Liver (tissue), 9 donors: Measurements from ENCODE around the gene RBKS. TPM values are rescaled to one million over a fixed set of nuclear protein-coding genes. Genes with fewer than 3 reads are reported as not detected.
"Not testable (repeated sequence)": the region's sequence is repeated elsewhere in the genome, so short reads cannot be mapped to it uniquely, and the experiment has no call there.

Source experiments
- DNase-seq: peaks from one replicate; pipeline ENCODE4 v3.0.0-alpha.2; 2017; ENCODE audit warnings: low spot score
- H3K27ac ChIP-seq, 2 donors: one replicate each; pipeline ENCODE4 v1.7.0; 2013; ENCODE audit warnings: inconsistent platforms in 2 of 2, low read length in 2 of 2, control low read depth in 1 of 2, low read depth in 1 of 2, mild to moderate bottlenecking in 1 of 2
- H3K27me3 ChIP-seq, 4 donors: one replicate each; pipeline versions ENCODE4 v1.6.1 to v1.7.0; 2013; ENCODE audit warnings: low read length in 3 of 4, inconsistent platforms in 1 of 4, mild to moderate bottlenecking in 1 of 4, moderate library complexity in 1 of 4; ENCODE audit not compliant: control insufficient read depth in 4 of 4, insufficient read depth in 4 of 4
- H3K36me3 ChIP-seq, 4 donors: one replicate each; pipeline versions ENCODE4 v1.6.1 to v1.7.0; 2013; ENCODE audit warnings: low read length in 3 of 4, mild to moderate bottlenecking in 3 of 4, low read depth in 1 of 4, moderate library complexity in 1 of 4; ENCODE audit not compliant: control insufficient read depth in 4 of 4, insufficient read depth in 3 of 4
- H3K4me1 ChIP-seq, 4 donors: one replicate each; pipeline versions ENCODE4 v1.6.1 to v1.7.0; 2013; ENCODE audit warnings: low read length in 3 of 4, mild to moderate bottlenecking in 3 of 4, moderate library complexity in 1 of 4; ENCODE audit not compliant: control insufficient read depth in 4 of 4, insufficient read depth in 4 of 4
- H3K4me3 ChIP-seq, 3 donors: one replicate each; pipeline versions ENCODE4 v1.6.1 to v1.7.0; 2013; ENCODE audit warnings: low read length in 3 of 3, control low read depth in 1 of 3, low read depth in 1 of 3, mild to moderate bottlenecking in 1 of 3
- H3K9ac ChIP-seq, 2 donors: one replicate each; pipeline ENCODE4 v1.7.0; 2013; ENCODE audit warnings: low read length in 2 of 2, mild to moderate bottlenecking in 2 of 2, moderate library complexity in 2 of 2, control low read depth in 1 of 2, low read depth in 1 of 2
- H3K9me3 ChIP-seq, 4 donors: one replicate each; pipeline versions ENCODE4 v1.6.1 to v1.7.0; 2013; ENCODE audit warnings: low read length in 3 of 4; ENCODE audit not compliant: control insufficient read depth in 4 of 4
- FOXA2 ChIP-seq: IDR thresholded peaks from 2 replicates; pipeline ENCODE4 v1.6.1; 2016; ENCODE audit warnings: antibody characterized with exemption
- GABPA ChIP-seq, 2 donors: IDR thresholded peaks in 1 of 2; conservative IDR thresholded peaks in 1 of 2; 2 replicates each; pipeline ENCODE4 v1.6.1; 2016; ENCODE audit warnings: antibody characterized with exemption in 2 of 2, mild to moderate bottlenecking in 1 of 2, moderate library complexity in 1 of 2
- JUND ChIP-seq, 2 donors: IDR thresholded peaks; 2 replicates each; pipeline ENCODE4 v1.6.1; 2016; ENCODE audit warnings: antibody characterized with exemption in 2 of 2
- RAD21 ChIP-seq, 2 donors: IDR thresholded peaks; 2 replicates each; pipeline ENCODE4 v1.6.1; 2016; ENCODE audit warnings: antibody characterized with exemption in 2 of 2, mild to moderate bottlenecking in 2 of 2
- RXRA ChIP-seq, 2 donors: IDR thresholded peaks; 2 replicates each; pipeline ENCODE4 v1.6.1; 2017 to 2018; ENCODE audit warnings: antibody characterized with exemption in 2 of 2, mild to moderate bottlenecking in 1 of 2
- SP1 ChIP-seq: IDR thresholded peaks from 2 replicates; pipeline ENCODE4 v1.6.1; 2018; ENCODE audit warnings: antibody characterized with exemption, mild to moderate bottlenecking
- TAF1 ChIP-seq: conservative IDR thresholded peaks from 2 replicates; pipeline ENCODE4 v1.6.1; 2016; ENCODE audit warnings: antibody characterized with exemption, mild to moderate bottlenecking
- ZBTB33 ChIP-seq: IDR thresholded peaks from 2 replicates; pipeline ENCODE4 v1.6.1; 2016; ENCODE audit warnings: antibody characterized with exemption
- WGBS: extraction: QIAGEN DNeasy Blood & Tissue Kit; methylation state at CpG from one replicate; pipeline ENCODE4 v1.1.7; 2013; 5-methylcytosine and 5-hydroxymethylcytosine counted together
- polyA plus RNA-seq, 2 donors: library from polyadenylated mRNA; stranded (reverse) in 1 of 2; unstranded in 1 of 2; fragments of 200-250 nt in 1 of 2; fragments of >200 nt in 1 of 2; fragmentation: Nextera tagmentation in 1 of 2; extraction: Ambion mirVana in 1 of 2; gene quantifications; one replicate each; pipeline versions ENCODE4 v1.2.1 to v1.2.3, GENCODE V29; 2013 to 2015
- total RNA-seq, 2 donors: library from RNA; depleted of rRNA; stranded (reverse); fragments of >200 nt; gene quantifications; one replicate each; pipeline ENCODE4 v1.2.3, GENCODE V29; 2014
- donor health status: healthy.
- donor health status: healthy.
- donor health status: healthy.
- donor health status: healthy.
- donor health status: healthy.

RBKS gene
- total and polyA plus RNA-seq, 4 donors = 6.3 to 18.8 (median 15.2) TPM

DNA sequence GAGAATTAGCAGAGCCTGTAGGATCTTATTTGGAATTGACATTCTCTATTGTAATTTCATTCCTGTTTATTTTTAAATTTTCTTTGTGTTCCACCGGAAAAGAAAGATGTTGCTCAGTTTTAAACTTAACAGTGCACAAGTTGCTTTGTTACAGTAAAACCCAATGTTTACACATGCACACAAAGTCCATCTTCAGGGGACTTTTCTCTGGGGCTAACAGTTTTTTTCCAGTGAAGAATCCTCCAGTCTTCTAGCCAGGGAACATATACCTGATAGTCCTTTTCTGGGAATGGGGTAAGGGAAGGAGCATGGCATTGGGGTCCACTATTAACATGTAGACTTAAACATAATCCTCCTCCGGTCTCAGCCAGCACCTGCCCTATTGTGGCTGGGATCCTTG is 143.9 kb downstream of the RBKS start (continued):
- TF ChIP-seq ZBTB33 = no peak
- peak in 1 of 2 donors; percentile 34 for TF ChIP-seq RXRA (IDR thresholded peaks at IDR 0.05)
- peak; percentile 80 for TF ChIP-seq FOXA2
- peak; percentile 67 for TF ChIP-seq SP1

DNA sequence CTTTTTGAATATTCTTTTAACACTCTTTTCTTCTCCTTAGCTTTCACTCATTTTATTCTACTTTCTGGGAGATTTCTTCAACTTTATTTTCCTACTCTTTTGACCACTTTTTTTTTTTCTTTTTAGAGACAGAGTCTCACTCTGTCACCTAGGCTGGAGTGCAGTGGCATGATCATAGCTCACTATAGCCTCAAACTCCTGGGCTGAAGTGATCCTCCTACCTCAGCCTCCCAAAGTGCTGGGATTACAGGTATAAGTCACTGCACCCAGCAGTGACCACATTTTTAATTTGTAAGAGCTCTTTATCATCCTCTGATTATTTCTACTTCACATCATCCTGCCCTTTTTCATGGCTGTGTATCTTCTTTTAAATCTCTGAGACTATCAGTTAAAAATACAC is 144.7 kb downstream of the RBKS start:
- not testable (repeated sequence) for H3K4me1 ChIP-seq, DNase-seq, H3K27me3 ChIP-seq, H3K36me3 ChIP-seq, H3K9ac ChIP-seq, H3K4me3 ChIP-seq, H3K27ac ChIP-seq
- peaks cover 0 to 10% (median 0%) of the 10 kb centered on the region in 4 donors for H3K9me3 ChIP-seq

DNA sequence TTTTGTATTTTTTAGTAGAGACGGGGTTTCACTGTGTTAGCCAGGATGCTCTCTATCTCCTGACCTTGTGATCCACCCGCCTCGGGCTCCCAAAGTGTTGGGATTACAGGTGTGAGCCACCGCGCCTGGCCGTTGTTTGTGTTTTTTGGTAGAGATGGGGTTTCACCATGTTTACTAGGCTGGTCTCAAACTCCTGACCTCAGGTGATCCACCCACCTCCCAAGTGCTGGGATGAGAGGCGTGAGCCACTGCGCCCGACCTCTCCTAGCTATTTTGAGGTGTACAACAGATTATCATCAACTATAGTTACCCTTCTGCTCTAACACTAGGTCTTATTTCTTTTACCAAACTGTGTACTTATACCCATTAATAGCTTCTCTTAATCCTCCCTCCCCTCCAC is 147.6 kb downstream of the RBKS start:
- TF ChIP-seq TAF1 = no peak
- 96% methylated on average over 9 of the region's 9 CpGs for WGBS

GRCh38 chr2:27741673-27742072 is 148.5 kb downstream of the RBKS start:
- Histone ChIP-seq H3K36me3 (no peaks in the 10 kb centered on the region), H3K27me3 (no peaks in the 10 kb centered on the region), H3K27ac (no peak overlapping the region), H3K9me3 (no peaks in the 10 kb centered on the region), H3K4me3 (no peak overlapping the region), H3K9ac (no peak overlapping the region), H3K4me1 (peaks cover 3 to 24% (median 21%) of the 10 kb centered on the region in 4 donors)
- WGBS = 86% methylated on average over 3 of the region's 3 CpGs
- no peak for DNase-seq
- no peak for TF ChIP-seq RAD21 (IDR thresholded peaks at IDR 0.05)
- TF ChIP-seq GABPA (IDR thresholded peaks at IDR 0.05 in 1 of 2, conservative IDR thresholded peaks at IDR 0.05 in 1 of 2) = no peak
- TF ChIP-seq FOXA2 = no peak

More for the DNA sequence above, 147.6 kb downstream of the RBKS start:
- peaks cover 0 to 17% (median 15%) of the 10 kb centered on the region in 4 donors for H3K4me1 ChIP-seq
- no peaks in the 10 kb centered on the region for H3K27me3 ChIP-seq
- H3K4me3 ChIP-seq = no peak overlapping the region
- no peak overlapping the region for H3K27ac ChIP-seq
- no peaks in the 10 kb centered on the region for H3K9me3 ChIP-seq
- H3K36me3 ChIP-seq = no peaks in the 10 kb centered on the region
- DNase-seq = no peak
- no peak overlapping the region for H3K9ac ChIP-seq

DNA sequence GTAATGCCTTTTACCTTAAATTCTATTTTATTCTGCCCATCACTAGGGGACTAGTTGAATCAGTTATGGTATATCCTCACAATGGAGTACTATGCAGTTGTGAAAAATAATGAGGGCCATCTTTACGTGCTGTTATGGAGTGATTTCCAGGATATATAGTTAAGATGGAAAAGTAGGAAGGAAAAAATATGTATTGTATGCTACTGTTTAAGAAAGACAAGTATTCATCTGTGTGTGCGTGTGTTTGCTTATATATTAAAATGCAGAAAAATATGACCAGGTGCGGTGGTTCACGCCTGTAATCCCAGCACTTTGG is 151.2 kb downstream of the RBKS start:
- H3K4me1 ChIP-seq = peaks cover 13 to 24% (median 24%) of the 10 kb centered on the region in 4 donors
- TF ChIP-seq JUND (IDR thresholded peaks at IDR 0.05) = no peak
- DNase-seq = no peak
- WGBS = 98% methylated on average over 4 of the region's 4 CpGs
- peak overlapping the region; percentile 92 to 100 for H3K27ac ChIP-seq
- H3K9ac ChIP-seq = peak overlapping the region in 1 of 2 donors; percentile 58
- no peak overlapping the region for H3K4me3 ChIP-seq
- H3K9me3 ChIP-seq = no peaks in the 10 kb centered on the region
- no peaks in the 10 kb centered on the region for H3K27me3 ChIP-seq
- no peaks in the 10 kb centered on the region for H3K36me3 ChIP-seq
